NCI-H2196 (cell line): Measurements from ENCODE around the gene DDX17.

Source experiments
- DNase-seq: peaks from one replicate; lab custom pipeline; 2025; ENCODE audit not compliant: unreplicated experiment; lab: John Stamatoyannopoulos, UW

Gene DDX17

DNA sequence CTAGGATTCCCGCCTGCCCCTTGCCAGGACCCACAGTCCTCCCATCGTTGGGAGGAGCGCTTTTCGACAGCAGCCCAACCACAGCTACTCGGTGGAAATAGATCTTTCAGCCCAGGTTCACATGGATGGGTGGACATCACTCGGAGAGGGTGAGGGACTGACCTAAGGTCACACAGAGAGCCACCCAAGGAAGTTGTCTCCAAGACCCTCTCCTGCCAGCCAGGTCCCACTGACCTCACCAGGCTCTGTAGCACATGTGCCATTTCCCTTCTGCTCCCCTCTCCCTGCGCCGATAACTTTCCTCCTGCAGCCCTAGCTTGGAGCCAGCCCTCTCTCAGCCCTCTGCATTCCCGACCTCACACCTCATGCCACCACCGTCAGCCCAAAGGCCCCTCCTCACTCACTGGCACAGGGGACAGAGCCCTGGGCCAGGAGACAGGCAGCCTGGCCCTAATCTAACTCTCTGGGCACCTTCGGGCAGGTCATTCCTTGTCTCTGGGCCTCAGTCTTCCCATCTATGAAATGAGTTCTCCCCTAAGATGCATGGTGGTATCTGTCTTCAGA lies 55.8 kb downstream of the DDX17 start:
- no peak for DNase-seq

DNA sequence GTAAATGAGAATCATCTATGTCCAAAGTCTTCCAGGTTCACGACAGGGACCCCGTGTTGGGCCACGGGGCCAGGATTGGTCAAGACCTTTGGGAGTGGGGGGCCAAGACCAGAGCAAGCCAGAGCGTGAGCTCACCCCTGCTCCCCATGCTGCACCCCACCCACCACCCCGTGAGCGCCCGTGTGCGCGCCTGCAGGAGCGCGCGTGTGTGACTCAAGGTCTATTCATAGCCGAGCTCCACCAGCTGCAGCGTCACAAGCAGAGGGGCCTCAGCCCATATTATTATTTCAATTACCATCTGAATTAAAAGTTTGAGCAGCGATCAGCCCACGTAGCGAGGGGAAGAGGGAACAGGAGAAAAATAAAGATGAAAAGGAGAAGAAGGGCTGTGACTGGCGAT lies 56.3 kb downstream of the DDX17 start:
- DNase-seq = no peak

DNA sequence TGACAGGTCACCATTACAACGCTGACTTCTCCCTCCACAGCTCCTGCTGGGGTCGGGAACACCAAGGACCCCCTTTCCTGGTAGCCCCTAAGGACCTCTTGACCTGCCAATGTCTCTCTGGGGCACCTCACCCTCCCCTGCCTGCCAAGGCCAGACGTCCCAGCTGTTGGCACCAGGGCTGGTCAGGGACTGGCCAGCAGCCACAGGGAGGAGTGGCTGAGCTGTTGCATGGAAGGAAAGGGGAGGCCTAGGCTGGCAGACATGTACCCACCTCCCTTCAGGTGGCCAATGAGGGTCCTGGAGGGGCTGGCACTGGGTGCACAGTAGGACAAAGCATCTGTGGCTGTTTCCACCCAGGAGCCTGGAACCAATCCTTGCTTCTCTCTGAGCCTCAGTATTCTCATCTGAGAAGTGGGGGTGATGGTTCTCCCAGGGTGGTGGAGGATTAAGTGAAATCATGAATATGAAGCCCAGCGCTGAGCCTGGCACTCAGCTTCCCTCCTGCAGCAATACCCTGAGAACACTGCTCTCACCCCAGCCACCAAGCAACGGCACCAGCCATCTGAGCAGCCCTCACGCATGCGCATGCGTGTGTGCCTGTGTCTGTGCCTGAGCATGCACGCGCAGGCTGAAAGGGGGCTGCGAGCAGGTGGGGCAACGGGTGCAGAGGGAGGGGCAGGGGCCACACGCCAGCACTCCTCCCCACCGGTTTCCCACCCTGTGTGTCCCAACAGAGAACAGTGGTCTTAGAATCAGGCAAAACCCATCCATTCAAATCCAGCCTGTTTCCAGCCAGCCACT lies 57.0 kb downstream of the DDX17 start:
- DNase-seq = no peak

DNA sequence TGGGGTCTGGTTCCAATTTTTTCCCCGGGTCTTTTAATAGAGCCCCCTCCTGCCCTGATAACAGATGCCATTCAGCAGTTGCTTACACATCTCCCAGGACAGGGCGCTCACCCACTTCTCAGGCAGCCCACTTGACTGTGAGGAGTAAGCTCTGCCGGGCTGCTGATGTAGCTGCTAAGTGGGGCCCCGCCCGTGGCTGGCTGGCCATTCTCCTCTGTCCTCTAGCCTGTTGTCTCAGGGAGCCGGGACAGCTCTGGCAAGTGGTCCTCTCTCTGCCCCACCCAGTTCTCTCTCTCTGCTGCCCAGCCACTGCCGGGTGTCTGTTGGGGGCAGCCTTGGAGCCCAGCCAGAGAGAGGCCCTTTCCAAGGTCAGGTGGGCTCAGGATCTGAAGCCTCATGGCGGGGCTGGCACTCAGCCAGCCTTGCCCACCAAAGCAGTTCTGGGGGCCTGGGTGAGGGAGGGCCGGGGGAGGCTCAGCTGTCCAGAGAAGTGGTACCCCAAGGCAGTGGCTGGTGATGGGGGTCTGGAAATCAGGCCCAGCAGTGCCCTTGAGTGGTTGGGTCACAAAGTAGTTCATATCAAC lies 60.0 kb downstream of the DDX17 start:
- no peak for DNase-seq

DNA sequence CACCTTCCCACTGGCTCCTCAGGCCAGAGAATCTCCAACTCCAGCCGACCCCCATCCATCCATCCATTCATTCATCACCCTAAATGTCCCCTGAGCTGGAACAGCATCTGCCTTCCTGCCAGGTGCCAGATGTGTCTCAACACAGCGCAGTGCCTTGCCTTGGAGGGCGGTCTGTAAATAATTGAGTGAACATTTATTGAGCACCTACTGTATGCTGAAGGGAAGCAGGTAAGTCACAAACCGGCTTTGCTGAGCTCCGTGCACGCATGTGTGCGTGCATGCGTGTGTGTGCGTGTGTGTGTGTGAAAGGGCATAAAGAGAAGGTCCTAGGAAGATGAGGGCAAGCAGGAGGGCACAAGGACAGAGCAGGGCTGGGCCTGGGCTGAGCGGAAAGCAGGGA lies 61.3 kb downstream of the DDX17 start:
- no peak for DNase-seq

DNA sequence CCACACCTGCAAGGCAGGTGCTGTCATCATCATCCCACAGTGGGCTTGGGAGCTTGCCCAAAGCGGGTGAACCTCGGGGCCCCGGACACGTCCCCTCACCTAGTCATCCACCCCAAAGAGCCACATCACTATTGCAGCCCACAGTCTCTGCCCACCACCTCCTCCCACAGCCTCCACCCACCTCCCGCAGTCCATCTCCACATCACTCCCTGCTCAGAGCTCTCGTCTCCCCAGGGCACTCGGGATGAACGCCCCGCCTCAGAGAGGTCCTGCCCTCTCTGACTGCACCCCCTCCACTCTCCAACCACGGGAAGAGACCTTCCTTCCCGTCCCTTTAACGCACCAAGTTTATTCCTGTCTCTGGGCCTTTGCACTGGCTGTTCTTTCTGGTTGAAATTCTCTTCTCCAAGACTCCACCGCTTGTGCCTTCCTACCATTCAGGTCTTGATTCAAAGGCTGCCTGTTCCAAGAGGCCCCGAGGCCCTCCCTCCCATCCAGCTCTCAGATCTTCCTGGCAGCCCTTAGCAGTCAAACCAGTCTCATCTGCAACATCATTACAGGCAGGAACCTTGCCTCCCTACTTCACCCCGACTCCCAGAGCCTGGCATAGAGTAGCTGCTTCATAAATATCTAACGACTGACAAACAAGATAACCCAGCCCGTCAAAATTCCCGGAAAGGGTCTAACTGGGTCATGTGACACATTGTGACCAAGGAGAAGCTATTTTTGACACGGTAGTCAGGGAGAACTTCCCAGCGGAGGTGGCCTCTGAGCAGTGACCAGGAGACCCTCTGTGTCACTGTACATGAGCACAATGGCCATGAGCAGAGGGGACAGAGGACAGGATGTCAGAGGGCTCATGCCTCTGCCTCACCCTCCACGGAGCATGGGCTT lies 62.2 kb downstream of the DDX17 start:
- DNase-seq = no peak

DNA sequence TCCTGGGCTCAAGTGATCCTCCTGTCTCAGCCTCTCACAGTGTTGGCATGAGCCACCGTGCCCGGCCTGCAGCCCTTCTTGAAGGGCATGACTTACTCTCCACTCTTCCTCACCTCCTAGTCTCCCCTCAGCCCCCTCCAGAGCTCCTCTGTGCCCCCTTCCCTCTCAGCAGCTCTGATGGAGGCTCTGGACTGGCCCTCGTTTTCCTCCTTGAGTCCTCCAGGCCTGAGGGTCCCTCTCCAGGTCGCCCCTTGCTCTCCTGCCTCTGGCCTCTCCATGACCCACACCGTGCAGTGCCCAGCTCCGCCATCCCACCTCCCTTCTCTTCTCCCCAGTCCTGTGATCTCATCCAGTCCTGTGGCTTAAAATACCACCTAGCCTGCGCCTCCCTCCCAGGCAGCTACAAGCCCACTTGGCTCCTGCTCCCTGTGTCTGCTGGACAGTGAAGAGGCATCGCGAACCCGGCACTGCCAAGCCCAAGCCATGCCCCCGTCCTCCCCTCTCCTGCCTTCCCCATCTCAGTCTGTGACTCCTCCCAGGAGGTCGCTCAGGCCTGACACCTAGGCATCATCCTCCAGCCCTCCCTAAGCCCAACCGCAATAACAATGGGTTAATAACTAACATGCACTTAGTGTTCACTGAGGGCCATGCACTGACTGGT lies 63.0 kb downstream of the DDX17 start:
- no peak for DNase-seq

DNA sequence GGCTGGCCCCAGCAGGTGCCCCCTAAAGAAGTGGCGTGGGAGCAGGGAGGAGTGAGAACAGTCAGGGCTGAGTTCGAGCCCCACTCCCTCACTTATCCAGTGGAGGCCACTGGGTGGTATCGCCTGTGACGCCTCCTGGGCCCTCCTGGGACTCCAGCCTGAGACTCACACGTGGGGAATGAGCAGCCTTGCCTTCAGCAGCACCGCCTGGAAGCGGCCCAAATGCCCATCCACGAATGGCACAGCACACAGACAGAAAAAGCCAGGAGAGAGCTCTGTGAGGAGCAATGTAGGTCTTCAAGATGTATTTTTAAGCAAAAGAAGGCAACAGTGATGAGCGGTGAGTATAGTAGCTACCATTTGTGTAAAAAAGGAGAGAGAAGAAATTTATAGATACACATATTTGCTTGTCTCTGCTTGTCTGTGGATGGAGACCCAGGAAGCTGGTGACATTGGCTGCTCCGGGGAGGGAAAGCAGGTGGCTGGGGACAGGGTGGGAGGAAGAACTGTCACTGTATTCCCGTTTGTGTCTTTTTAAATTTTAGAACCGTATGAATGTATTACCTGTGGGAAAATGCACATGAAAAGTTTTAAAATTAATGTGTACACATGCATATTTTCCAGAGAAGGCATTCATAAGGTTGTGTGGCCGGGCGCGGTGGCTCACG lies 64.4 kb downstream of the DDX17 start:
- no peak for DNase-seq

DNA sequence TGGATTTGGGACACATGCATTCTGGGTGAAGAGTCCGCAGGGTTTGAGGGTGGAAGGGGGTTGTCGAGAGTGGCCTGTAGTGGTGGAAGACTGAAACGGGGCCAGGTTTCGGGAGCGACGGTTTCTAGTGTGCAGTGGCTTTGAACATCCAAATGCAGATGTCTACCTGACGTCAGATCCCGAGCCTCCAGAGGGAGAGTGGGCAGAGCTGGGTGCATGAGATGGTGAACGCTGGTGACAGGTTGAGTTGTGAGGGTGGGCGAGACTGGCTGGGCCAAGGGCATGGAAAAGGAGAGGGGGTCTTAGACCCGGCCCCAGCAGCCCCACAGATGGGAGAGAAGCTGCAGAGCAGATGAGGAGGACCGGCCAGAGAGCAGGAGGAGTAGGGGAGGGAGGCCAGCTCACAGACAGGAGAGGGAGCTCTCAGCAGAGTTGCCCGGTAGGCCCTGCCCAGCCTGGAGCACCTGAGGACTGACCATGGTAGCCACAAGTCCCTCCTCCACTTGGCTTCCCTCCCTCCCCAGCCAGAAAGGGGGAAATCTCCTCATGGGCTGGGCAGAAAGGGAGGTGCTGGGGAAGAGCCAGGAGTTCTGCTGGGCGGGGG lies 65.3 kb downstream of the DDX17 start:
- DNase-seq = no peak

DNA sequence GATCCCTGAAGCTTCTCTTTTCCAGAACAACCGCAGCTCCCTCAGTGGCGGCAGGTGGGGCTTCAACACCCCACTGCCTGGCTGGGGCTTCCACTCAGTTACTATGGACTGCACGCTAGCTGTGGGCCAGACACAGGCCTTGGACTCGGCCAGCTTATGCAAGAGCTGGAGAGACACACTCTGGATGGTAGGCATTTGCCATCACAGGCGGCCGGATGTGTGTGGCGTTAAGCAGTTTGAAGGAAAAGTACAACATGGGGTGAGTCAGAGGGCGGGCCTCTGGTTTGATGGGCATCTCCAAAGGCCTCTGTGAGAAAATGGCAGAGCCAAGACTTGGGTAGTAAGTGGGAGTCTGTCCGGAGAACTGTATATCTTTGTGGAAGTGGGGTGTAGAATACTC lies 68.7 kb downstream of the DDX17 start:
- DNase-seq = no peak

DNA sequence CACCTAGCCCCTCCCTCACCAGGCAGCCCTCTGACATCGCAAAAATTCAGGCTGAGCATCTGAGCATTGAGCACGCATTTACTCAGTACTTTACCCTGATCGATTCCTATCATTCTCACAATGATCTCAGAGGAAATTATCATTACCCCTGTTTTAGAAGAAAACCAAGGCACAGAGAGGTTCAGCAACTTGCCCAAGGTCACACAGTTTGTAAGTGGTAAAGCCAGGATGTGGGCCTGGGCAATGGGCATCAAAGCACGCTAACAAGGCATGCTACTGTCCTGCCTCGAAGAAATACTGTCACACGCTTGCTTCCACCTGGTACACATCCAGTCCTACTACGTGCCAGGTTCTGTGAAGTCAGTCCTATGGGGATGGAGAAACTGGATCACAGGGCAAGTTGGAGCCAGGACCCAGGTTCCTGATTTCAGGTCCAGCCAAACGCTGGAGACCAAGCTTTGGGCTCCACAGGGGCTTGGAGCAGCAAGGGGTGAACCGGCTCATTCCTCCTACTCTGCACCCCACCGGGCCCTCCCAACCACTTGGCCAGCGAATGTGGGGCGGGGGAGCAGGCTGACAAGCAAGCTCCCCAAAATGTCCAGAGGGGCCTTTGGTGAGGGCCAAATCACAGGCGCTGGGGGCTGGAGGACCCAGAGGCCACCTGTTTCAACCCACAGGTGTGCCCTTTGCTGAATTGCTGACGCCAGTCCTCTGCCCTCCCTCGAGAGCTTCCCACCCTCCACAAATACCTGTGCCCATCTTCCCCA lies 69.3 kb downstream of the DDX17 start:
- no peak for DNase-seq

DNA sequence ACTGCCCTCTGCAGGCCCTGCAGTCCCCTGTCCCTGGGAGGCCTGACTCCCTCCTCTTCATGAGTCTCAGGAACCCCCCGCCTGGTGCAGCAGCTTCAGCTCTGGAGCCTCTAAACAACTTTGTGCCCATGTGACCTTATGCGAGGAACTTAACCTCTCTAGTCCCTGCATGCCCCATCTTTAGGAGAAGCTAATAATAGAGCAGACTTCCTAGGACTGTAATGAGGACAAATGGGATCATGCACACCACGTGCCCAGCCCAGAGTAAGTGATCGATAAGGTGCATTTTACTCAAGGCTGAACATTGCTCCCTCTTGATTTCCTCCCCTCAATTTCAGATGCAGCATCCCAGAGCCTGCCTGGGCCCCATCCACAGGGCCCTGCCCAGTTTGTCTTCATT lies 70.1 kb downstream of the DDX17 start:
- no peak for DNase-seq

DNA sequence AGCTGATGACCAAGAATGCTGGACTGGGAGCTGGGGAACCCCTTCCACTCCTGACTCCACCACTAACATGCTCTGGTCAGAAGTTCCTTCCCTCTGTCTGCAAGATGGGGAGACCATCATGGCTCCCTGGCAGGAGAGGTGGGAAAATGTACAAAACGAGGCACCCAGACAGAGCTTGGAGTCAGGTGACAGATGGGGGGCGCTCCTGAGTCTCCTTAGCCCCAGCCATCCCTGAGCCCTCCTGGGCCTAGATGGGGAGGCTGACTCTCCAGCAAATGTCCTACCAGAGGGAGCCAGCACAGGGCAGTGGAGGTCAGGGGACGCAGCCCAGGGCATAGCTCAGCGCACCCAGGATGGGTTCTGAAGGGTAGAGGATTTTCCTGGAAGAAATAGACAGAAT lies 71.1 kb downstream of the DDX17 start:
- DNase-seq = no peak

DNA sequence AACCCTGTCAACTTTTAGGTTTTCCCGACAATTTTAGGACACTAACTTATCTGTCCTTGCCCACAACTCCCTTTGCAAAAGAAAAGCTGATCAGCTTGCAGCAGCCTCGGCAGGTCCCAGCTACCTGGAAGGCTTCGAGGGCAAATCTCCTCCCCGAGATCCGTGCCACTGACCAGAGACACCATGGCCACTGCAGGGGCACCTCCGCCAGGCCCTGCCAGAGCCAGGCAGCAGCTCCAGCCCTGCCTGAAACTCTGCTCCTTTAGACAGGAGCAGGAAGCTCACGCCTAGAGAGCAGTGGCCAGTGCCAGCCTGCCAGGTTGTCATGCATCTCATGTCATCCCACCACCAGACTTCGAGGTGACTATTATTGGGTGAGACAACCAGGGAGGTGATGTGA lies 72.2 kb downstream of the DDX17 start:
- no peak for DNase-seq
